Measurements from ENCODE around the gene VWA8. TPM values are rescaled to one million over a fixed set of nuclear protein-coding genes. Genes with fewer than 3 reads are reported as not detected.
A peak's percentile ranks its signal among the peaks of the same experiment; 100 is the strongest.

The VWA8 gene
- polyA plus RNA-seq, 3 donors = 2.0 to 4.4 (median 3.4) TPM

DNA sequence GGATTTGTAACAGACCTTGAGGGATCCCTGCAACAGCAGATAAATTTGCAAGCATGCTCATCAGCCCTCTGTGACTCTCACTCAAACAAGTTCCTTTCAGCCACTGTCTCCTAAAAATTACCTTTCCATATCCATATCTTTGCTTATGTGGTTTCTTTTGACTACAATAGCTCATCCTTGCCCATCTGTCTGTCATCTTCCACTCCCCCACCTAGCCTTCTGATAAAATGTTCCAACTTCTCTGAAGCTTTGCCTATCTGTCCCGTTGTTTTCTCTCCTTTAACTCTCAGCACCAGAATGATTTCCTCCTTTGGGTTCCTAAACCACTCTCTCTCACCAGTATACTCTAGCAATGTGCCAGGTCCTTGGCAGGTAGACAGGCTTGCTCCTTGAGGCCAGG, 194.5 kb downstream of the VWA8 start:
- H3K4me3 Mint-ChIP-seq = no peak overlapping the region
- no peak overlapping the region for H2AFZ ChIP-seq (ENCODE audit: insufficient read depth, low read depth, low read length, poor library complexity, severe bottlenecking)

DNA sequence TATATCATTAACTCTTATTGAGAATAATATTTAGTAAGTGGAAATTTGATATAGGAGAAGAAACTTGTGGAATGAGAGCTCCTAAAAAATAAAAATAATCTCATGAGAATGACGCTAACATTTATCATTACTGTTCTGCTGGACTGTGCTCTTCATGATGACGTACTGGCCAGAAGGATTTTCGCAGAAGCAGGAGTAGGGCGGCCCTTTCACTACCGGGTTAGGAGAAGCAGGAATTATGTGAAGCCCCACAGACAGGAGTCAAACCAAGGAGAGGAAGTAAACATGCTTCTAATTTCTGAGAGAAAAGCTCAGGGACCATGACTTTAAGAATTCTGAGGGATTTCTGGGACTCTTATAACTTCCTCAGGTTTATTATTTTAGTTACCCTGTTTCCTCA, 195.1 kb downstream of the VWA8 start:
- TF ChIP-seq, protein P1, sequence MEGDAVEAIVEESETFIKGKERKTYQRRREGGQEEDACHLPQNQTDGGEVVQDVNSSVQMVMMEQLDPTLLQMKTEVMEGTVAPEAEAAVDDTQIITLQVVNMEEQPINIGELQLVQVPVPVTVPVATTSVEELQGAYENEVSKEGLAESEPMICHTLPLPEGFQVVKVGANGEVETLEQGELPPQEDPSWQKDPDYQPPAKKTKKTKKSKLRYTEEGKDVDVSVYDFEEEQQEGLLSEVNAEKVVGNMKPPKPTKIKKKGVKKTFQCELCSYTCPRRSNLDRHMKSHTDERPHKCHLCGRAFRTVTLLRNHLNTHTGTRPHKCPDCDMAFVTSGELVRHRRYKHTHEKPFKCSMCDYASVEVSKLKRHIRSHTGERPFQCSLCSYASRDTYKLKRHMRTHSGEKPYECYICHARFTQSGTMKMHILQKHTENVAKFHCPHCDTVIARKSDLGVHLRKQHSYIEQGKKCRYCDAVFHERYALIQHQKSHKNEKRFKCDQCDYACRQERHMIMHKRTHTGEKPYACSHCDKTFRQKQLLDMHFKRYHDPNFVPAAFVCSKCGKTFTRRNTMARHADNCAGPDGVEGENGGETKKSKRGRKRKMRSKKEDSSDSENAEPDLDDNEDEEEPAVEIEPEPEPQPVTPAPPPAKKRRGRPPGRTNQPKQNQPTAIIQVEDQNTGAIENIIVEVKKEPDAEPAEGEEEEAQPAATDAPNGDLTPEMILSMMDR (IDR thresholded peaks at IDR 0.05) = no peak
- H3K27me3 Mint-ChIP-seq (ENCODE audit: low read depth in 3 of 3) = no peaks in the 10 kb centered on the region
- no peak overlapping the region for H3K4me3 Mint-ChIP-seq
- H3K4me2 ChIP-seq (replicated peaks; ENCODE audit: extremely low read depth, low read length, poor library complexity, severe bottlenecking) = no peak overlapping the region
- no peak overlapping the region for H3K9ac ChIP-seq (ENCODE audit: insufficient read depth, low read length, poor library complexity, severe bottlenecking)
- H2AFZ ChIP-seq (ENCODE audit: insufficient read depth, low read depth, low read length, poor library complexity, severe bottlenecking) = no peak overlapping the region
- peaks cover 9 to 11% of the 10 kb centered on the region in 2 donors for H3K36me3 Mint-ChIP-seq
- intact Hi-C loops (cut with micrococcal nuclease) = no loop called here
- peaks cover 10% of the 10 kb centered on the region for H3K4me1 Mint-ChIP-seq
- H3K9me3 Mint-ChIP-seq = peaks cover 0 to 5% (median 0%) of the 10 kb centered on the region in 7 donors
- no peaks in the 10 kb centered on the region for H3K36me3 ChIP-seq (replicated peaks in 1 of 2; ENCODE audit: control insufficient read depth in 1 of 2, insufficient read depth in 2 of 2, low read length in 2 of 2)
- 78% methylated on average over 4 of the region's 5 CpGs for WGBS (ENCODE audit: insufficient coverage)
- no peaks in the 10 kb centered on the region for H3K9me3 ChIP-seq (replicated peaks in 1 of 2; ENCODE audit: control insufficient read depth in 1 of 2, insufficient read depth in 1 of 2, low read length in 2 of 2)
- H3K4me3 ChIP-seq (replicated peaks in 1 of 3; ENCODE audit: low read depth in 2 of 3, low read length in 3 of 3) = no peak overlapping the region
- no peak overlapping the region for H3K27ac ChIP-seq (ENCODE audit: low read depth in 1 of 2, low read length in 2 of 2)
- peak overlapping the region in 2 of 7 donors; percentile 35 to 49 for H3K27ac Mint-ChIP-seq
- no peaks in the 10 kb centered on the region for H3K27me3 ChIP-seq (ENCODE audit: control insufficient read depth in 2 of 2, insufficient read depth in 2 of 2, low read length in 2 of 2)
- H4K20me1 ChIP-seq (ENCODE audit: insufficient read depth, low read length) = no peaks in the 10 kb centered on the region
- DNase-seq = no peak
- peaks cover 5 to 8% of the 10 kb centered on the region in 2 donors for H3K4me1 ChIP-seq (ENCODE audit: control insufficient read depth in 1 of 2, insufficient read depth in 2 of 2, low read length in 2 of 2)
- no peaks in the 10 kb centered on the region for H3K79me2 ChIP-seq (ENCODE audit: insufficient read depth, low read length)

More for the DNA sequence above, 194.5 kb downstream of the VWA8 start:
- Histone ChIP-seq H3K4me2 (replicated peaks; ENCODE audit: extremely low read depth, low read length, poor library complexity, severe bottlenecking) (no peak overlapping the region), H3K27me3 (ENCODE audit: control insufficient read depth in 2 of 2, insufficient read depth in 2 of 2, low read length in 2 of 2) (no peaks in the 10 kb centered on the region), H3K9ac (ENCODE audit: insufficient read depth, low read length, poor library complexity, severe bottlenecking) (no peak overlapping the region), H4K20me1 (ENCODE audit: insufficient read depth, low read length) (no peaks in the 10 kb centered on the region), H3K79me2 (ENCODE audit: insufficient read depth, low read length) (no peaks in the 10 kb centered on the region), H3K27ac (ENCODE audit: low read depth in 1 of 2, low read length in 2 of 2) (no peak overlapping the region), H3K9me3 (replicated peaks in 1 of 2; ENCODE audit: control insufficient read depth in 1 of 2, insufficient read depth in 1 of 2, low read length in 2 of 2) (no peaks in the 10 kb centered on the region), H3K4me3 (replicated peaks in 1 of 3; ENCODE audit: low read depth in 2 of 3, low read length in 3 of 3) (no peak overlapping the region), H3K4me1 (ENCODE audit: control insufficient read depth in 1 of 2, insufficient read depth in 2 of 2, low read length in 2 of 2) (peaks cover 5 to 8% of the 10 kb centered on the region in 2 donors), H3K36me3 (replicated peaks in 1 of 2; ENCODE audit: control insufficient read depth in 1 of 2, insufficient read depth in 2 of 2, low read length in 2 of 2) (no peaks in the 10 kb centered on the region)
- H3K4me1 Mint-ChIP-seq = peaks cover 10% of the 10 kb centered on the region
- WGBS (ENCODE audit: insufficient coverage) = 80% methylated on average over 1 of the region's 1 CpG
- H3K27ac Mint-ChIP-seq = peak overlapping the region in 2 of 7 donors; percentile 10 to 53
- H3K27me3 Mint-ChIP-seq (ENCODE audit: low read depth in 3 of 3) = no peaks in the 10 kb centered on the region
- H3K36me3 Mint-ChIP-seq = peaks cover 6 to 8% of the 10 kb centered on the region in 2 donors
- H3K9me3 Mint-ChIP-seq = peaks cover 0 to 5% (median under 1%) of the 10 kb centered on the region in 7 donors
- intact Hi-C loops (cut with micrococcal nuclease) = no loop called here
- TF ChIP-seq, protein P1 (IDR thresholded peaks at IDR 0.05) = no peak
- DNase-seq = no peak
